CD4-positive, alpha-beta T cell treated with Interleukin-17A for 4 hours (primary cell): ENCODE data around the gene DNER.
"Not testable (repeated sequence)": the region's sequence is repeated elsewhere in the genome, so short reads cannot be mapped to it uniquely, and the experiment has no call there.

Experiments used
- DNase-seq: peaks from one replicate; pipeline ENCODE4 v3.0.0-alpha.2; 2020; ENCODE audit warnings: mixed read lengths

DNER gene

DNA sequence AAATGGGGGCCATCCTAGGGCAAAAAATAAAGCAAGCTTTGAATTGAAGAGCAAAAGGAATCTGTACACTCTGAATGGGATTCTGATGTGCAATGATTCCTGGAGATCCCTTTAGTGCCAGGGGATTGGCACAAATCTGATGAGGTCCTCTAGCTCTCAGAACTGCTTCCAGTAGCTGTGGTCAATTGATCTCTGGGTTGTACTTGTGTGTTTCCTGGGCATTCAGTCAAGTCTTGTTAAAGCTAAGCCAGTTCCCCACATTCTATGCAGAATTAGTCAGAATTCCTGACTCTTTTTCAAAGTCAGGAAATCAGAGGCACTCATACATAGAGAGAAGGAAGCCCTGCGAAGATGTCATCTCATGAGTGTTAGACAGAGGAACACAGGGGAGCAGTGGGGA lies 161.3 kb downstream of the DNER start:
- no peak for DNase-seq

GRCh38 chr2:229543176-229543873 lies 171.0 kb downstream of the DNER start:
- no peak for DNase-seq

GRCh38 chr2:229539628-229540027 lies 174.7 kb downstream of the DNER start:
- DNase-seq = no peak

- DNase-seq = no peak
These were observed 182.8 kb downstream of the DNER start for GRCh38 chr2:229531594-229531993.

DNA sequence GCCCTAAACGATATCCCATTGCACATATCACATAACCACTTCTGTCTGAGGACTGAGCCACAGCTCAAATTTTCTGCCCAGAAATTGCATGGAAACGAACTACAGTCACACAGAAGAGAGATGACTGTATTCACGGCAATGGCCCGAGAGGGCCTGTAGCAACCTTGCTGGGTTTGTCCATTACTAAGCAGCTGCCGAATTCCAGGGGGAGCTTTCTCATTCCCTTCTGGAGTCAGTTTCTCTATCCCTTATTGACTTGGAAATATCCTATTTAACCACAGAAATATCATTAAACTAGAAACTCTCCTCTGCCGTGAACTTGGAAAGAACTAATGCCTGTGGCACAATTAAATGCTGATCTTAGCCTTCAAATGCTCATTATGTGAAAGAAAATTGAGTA lies 183.9 kb downstream of the DNER start:
- no peak for DNase-seq

DNA sequence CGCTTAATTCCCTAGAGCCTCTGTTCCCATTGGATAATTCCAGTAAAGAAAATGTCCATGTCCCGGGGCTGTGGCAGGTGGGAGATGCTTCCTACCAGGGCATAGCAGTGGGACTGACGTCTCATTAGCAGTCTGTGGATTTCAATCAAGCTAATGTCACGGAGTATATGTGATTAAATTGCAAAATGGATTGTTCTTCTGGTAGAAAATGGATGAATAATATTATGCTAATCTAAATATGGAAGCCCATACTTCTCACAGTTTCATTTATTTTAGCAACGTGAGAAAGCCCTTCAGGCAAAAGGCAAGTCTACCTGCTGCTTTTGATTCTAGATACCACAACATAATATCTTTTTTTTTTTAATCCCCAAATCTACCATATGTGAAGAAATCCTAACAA lies 185.5 kb downstream of the DNER start:
- DNase-seq = no peak

GRCh38 chr2:229526951-229527350 lies 187.4 kb downstream of the DNER start:
- no peak for DNase-seq

DNA sequence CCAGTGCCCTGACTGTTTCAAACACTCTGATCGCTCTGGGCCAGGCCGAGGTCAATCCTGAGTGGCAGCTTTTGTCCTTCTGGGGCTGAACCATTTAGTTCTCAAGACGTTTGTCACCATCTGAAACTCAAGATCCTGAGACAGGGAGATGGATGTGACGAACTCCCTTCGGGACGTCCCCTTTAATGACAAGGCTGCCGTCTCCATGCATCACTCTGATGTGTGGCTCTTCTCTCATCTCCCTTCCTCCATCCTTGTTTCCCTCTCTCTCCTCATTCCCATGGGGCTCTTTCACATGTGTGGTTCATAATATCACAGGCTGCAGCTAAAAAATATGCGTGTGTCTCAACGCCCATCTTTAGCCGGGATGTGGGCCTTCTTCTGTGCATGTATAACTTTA lies 189.6 kb downstream of the DNER start:
- no peak for DNase-seq

DNA sequence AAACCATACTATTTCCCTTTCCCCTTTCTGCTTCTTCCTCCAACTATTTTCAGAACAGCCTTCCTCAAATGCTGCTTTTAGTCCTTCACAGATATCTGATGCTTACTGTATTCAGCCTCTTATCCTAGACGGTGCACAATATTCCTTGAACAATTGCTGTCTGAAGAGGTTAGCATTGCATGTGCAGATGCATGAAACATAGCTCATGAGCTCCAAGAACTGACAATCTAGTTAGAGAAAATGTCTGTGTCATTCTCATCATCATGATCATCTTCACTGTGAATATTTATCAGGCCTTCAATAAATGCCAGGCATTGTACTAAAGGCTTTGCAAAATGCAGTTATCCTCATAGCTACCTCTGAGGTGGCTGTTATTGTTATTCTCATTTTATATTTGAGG lies 190.7 kb downstream of the DNER start:
- no peak for DNase-seq

DNA sequence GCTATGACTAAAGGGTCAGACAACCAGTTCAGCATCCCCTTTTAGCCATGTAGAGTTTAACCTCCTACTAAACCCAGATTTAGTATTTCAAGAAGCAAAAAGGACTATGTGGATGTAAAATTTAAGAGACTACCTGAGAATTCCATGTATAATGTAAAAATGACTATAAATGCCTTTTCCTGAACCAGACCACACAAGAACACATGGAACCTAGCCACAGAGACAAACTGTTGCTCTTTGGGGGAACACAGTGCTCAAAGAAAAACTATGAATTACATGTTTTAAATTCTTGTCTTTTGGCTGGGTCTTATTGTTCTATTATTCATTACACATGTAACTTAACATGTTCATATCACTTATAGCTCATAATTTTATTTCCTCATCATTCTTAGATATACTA lies 192.8 kb downstream of the DNER start:
- DNase-seq = no peak

- no peak for DNase-seq
These were observed 193.7 kb downstream of the DNER start for GRCh38 chr2:229520691-229521096.

DNA sequence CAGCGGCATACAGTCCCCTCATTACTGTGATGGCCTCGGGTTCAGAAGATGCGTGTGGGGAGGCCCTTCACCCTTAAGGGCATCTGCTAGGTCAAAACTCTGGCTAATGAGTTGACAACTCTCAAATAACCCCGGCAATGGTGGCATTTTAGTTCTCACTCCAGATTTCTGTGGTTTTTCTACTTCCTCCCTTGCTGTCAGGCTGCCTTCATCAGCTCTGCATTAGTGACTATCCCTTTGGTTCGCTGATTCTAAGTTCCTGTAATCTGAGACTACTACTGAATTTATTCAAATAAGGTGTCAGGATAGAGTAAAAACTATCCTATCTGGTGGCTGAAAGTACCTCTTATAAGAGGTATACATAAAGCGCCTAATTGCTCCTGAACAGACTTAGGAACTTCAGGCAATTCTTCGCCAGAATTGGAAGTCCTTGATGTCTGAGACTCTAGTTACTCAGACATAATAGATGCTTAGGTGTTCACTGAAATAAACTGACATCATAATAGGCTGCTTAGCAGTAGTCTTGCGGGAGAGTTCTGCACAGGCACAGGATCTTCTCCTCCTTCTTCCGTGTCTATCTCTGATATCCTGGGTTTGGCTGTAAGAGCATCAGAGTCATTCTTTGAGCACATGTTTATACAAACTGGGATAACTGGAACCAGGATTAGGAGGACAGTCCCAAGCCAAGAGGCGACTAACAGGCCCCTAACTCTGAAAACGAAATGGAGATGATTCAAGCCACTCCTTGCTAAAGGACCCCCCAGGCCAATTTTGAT lies 194.5 kb downstream of the DNER start:
- DNase-seq = no peak

GRCh38 chr2:229514273-229514895 lies 200.0 kb downstream of the DNER start:
- DNase-seq = no peak

DNA sequence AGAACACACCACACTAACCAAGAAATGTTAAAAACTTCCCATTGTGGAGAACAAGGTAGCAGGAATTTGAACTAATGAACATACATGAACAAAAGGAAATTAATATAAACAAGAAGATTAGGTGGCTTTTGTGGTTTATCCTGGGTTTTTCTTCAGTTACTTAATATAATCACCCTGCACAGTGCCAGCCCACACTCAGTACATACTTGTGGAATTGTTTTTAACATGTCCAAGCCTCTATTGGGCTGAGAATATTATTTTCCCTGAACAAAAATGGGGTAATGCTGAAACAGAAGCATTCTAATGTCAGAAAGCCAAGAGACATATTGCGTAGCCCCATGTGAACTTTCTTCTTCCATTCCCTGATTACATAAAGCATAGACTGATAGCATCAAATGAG lies 202.8 kb downstream of the DNER start:
- DNase-seq = no peak

DNA sequence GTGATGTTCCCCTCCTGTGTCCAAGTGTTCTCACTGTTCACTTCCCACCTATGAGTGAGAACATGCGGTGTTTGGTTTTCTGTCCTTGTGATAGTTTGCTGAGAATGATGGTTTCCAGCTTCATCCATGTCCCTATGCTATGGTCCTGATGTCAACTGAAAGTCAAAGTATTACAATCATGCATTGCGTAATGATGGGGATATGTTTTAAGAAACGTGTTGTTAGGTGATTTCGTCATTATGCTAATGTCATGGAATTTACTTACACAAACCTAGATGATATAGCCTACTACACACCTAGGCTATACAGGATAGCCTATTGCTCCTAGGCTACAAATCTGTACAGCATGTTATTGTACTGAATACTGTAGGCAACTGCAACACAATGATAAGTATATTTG lies 207.7 kb downstream of the DNER start:
- not testable (repeated sequence) for DNase-seq

DNA sequence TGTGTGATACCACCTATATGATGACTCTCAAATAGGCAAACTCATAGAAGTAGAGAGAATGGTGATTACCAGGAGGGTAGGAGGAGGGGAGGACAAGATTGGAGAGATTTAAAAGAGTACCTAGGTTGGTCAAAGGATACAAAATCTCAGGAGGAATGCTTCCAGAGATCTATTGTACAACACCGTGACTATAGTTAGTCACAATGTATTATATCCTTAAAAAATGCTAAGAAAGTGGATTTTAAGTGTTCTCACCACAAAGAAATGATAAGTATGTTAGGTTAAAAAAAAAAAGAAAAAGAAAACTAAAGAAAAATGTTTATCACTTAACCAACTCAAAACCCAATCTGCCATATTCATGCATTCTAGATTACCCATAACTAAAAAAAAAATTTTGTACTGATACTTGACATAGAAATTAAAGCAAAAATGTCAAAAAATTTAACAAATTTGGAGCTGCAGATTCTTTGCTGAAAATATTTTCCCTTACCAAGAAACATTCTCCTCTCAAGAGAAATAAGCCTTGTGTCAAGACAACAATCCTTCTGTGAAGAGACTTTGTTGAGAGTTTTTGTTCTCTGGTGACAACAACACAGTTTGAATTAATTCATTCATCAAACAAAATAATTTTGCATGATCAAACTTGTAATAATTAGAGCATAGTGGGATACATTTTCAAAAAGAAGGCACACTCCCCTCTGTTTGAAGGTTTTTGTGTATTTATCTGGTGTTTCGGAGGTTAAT lies 213.1 kb downstream of the DNER start:
- no peak for DNase-seq

- DNase-seq = no peak
These were observed 222.3 kb downstream of the DNER start for GRCh38 chr2:229492034-229492433.

GRCh38 chr2:229490167-229490566 lies 224.2 kb downstream of the DNER start:
- DNase-seq = no peak

DNA sequence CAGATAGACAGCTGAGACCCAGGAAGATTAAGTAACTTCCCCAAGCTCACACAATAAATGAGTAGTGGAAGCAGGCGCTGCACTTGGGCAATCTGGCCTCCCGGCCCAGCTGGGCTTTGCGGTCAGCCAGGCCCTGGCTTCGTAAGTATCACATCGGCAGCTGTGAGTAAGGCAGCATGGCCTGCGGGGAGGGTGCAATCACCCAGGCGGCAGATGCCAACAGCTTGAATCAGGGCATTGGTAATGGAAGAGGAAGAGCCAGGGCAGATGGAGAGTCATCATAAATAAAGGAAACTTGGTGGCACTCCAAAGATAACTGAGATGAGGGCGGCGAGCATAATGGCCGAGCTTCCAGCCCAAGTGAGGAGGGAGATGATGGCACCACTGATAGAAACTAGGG lies 225.3 kb downstream of the DNER start:
- no peak for DNase-seq

DNA sequence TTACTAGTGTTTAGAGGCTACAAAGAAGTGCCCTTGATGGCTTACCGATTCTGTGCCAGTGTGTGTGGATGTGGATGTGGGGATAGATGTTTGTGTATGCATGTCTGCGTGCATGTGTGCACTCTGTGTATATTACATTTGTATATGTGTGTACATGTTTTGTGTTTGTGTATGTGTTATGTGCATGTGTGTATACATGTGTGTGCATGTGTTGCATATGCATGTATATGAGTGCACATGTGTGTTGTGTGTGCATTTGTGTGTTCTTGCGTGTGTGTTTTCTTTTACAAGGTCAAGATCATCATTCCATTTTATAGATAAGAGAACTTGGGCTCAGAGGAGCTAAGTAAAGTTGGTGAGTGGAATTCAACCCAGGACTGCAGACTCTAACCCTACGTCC lies 226.1 kb downstream of the DNER start:
- no peak for DNase-seq

DNA sequence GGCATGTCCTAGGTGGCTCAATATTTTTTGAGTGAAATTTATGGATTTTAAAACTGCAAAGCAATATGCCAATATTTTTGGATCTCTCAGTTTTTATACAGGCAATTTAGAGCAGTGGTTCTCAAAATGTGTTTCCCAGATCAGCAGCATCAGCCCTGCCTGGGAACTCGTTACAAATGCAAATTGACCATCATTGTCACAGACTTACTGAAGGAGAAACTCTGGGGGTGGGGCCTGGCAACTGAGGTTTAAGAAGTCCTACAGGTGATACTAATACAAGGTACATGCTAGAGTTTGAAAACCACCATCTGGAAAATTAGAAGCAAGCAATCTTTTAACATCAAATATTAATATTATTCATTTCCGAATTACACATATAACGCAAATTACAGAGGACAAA lies 227.7 kb downstream of the DNER start:
- no peak for DNase-seq

DNA sequence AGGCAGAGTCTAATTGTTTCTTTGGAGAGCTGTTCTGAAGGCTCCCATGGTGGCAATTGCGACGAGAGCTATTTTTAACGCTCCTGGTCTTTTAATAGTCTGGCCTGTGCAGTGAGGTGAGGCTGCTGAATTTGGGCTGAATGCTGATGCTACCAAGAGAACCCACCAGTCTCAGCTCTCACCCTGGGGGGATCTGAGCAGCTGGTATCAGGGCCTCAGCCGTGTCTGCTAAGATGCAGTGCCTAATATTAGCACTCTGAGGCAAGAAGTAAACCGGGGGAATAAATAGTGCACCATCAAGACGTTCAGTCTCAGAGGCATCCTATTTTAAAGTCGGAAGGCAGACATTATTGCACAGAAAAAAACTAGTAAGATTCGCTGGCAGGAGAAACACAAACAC lies 228.5 kb downstream of the DNER start:
- no peak for DNase-seq

DNA sequence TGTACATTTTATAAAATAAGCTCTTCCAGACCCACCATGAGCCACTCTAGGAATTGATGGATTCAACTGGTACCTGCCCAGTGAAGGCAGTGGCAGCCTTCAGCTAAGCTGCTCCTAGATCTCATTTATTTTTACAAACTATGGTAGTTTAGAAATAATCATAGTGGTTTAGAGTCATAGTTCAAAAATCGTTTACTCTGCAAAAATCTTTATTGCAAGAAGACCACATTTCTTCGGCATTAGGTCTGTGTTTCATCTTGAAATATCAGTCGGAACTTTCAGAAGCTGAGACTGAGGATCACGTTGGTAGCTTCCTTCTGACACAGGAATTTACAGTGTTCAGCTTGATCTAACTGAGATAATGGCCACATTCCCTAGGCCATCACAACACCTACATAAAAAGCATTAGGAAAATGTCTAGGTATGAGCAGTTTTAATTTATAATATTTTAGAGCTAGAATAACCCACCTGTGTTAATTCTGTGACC lies 237.0 kb downstream of the DNER start:
- no peak for DNase-seq
